Neural cell (in vitro differentiated cells): ENCODE results near the gene PCDHA6. TPM values are rescaled to one million over a fixed set of nuclear protein-coding genes. Genes with fewer than 3 reads are reported as not detected.

Experiments
- H2AFZ ChIP-seq: fragments of 200-600, 300-800 bp; sonication (generic), shearing (Covaris generic); 2 replicates; pipeline ENCODE4 v1.6.0; 2014; ENCODE audit warnings: low read depth, mild to moderate bottlenecking, antibody characterized with exemption, low read length, moderate library complexity
- H3F3A ChIP-seq: fragments of 200-600 bp; shearing (Covaris generic); 2 replicates; pipeline ENCODE4 v1.6.1; 2016; ENCODE audit warnings: mild to moderate bottlenecking, moderate library complexity, mixed read lengths, antibody characterized with exemption, low read length; ENCODE audit not compliant: insufficient read depth, poor library complexity, severe bottlenecking
- H3K27ac ChIP-seq: fragments of 200-600, 300-800 bp; sonication (generic), shearing (Covaris generic); 2 replicates; pipeline ENCODE4 v1.5.1; 2014; ENCODE audit warnings: mild to moderate bottlenecking, low read length, moderate library complexity
- H3K27me3 ChIP-seq: fragments of 300-800, 200-600 bp; sonication (generic), shearing (Covaris generic); 2 replicates; pipeline ENCODE4 v1.6.0; 2014; ENCODE audit warnings: mild to moderate bottlenecking, low read depth, low read length, moderate library complexity; ENCODE audit not compliant: insufficient read depth
- H3K36me3 ChIP-seq: fragments of 300-800, 200-600 bp; sonication (generic), shearing (Covaris generic); 2 replicates; pipeline ENCODE4 v1.5.1; 2014; ENCODE audit warnings: mild to moderate bottlenecking, antibody characterized with exemption, low read length, moderate library complexity; ENCODE audit not compliant: insufficient read depth
- H3K4me2 ChIP-seq: fragments of 300-800, 200-600 bp; sonication (generic), shearing (Covaris generic); 2 replicates; pipeline ENCODE4 v1.6.0; 2014; ENCODE audit warnings: mild to moderate bottlenecking, low read length
- H3K4me3 ChIP-seq: fragments of 300-800, 200-600 bp; sonication (generic), shearing (Covaris generic); 2 replicates; pipeline ENCODE4 v1.5.1; 2014; ENCODE audit warnings: mild to moderate bottlenecking, low read length, moderate library complexity
- H3K79me2 ChIP-seq: fragments of 200-600 bp; shearing (Covaris generic); replicated peaks from 2 replicates; pipeline ENCODE4 v1.6.0; 2014; ENCODE audit warnings: mild to moderate bottlenecking, low read length, moderate library complexity; ENCODE audit not compliant: insufficient read depth
- H3K9ac ChIP-seq: fragments of 300-800, 200-600 bp; sonication (generic), shearing (Covaris generic); 2 replicates; pipeline ENCODE4 v1.6.1; 2016; ENCODE audit warnings: mild to moderate bottlenecking, low read length, mixed read lengths
- H3K9me2 ChIP-seq: fragments of 200-600 bp; shearing (Covaris generic); 2 replicates; pipeline ENCODE4 v1.6.1; 2016; ENCODE audit warnings: mild to moderate bottlenecking, low read length, mixed read lengths; ENCODE audit not compliant: insufficient read depth
- H3K9me3 ChIP-seq: fragments of 200-600, 300-800 bp; sonication (generic), shearing (Covaris generic); 2 replicates; pipeline ENCODE4 v1.6.1; 2016; ENCODE audit warnings: mild to moderate bottlenecking, mixed run types, low read length, moderate library complexity, mixed read lengths
- H4K20me1 ChIP-seq: fragments of 200-600 bp; shearing (Covaris generic); 2 replicates; pipeline ENCODE4 v1.6.1; 2016; ENCODE audit warnings: mild to moderate bottlenecking, mixed run types; ENCODE audit not compliant: insufficient read depth
- CTCF ChIP-seq: fragments of 450-650 bp; IDR thresholded peaks from 2 replicates; pipeline ENCODE4 v1.5.1; 2014; ENCODE audit warnings: antibody characterized with exemption, mild to moderate bottlenecking, moderate library complexity; ENCODE audit not compliant: poor library complexity, severe bottlenecking
- EP300 ChIP-seq: fragments of 450-650 bp; conservative IDR thresholded peaks from 2 replicates; pipeline ENCODE4 v1.6.1; 2014; ENCODE audit warnings: antibody characterized with exemption, mild to moderate bottlenecking, moderate library complexity; ENCODE audit not compliant: poor library complexity, severe bottlenecking
- EZH2 ChIP-seq: fragments of 200-600, 300-800 bp; shearing (Covaris generic), sonication (generic); IDR thresholded peaks from 2 replicates; pipeline ENCODE4 v1.6.1; 2014; ENCODE audit warnings: antibody characterized with exemption, low read length, borderline replicate concordance, mild to moderate bottlenecking; ENCODE audit not compliant: insufficient read depth, poor library complexity, severe bottlenecking
- MXI1 ChIP-seq: fragments of 450-650 bp; conservative IDR thresholded peaks from 2 replicates; pipeline ENCODE4 v1.6.1; 2014; ENCODE audit warnings: antibody characterized with exemption, mild to moderate bottlenecking; ENCODE audit not compliant: poor library complexity, severe bottlenecking
- POLR2AphosphoS5 ChIP-seq: IDR thresholded peaks from 2 replicates; pipeline ENCODE4 v1.6.1; 2012
- RAD21 ChIP-seq: fragments of 450-650 bp; conservative IDR thresholded peaks from 2 replicates; pipeline ENCODE4 v1.6.1; 2014; ENCODE audit warnings: antibody characterized with exemption, mild to moderate bottlenecking, moderate library complexity
- REST ChIP-seq: IDR thresholded peaks from 2 replicates; pipeline ENCODE4 v1.6.1; 2012; ENCODE audit warnings: borderline replicate concordance
- SMC3 ChIP-seq: fragments of 450-650 bp; conservative IDR thresholded peaks from 2 replicates; pipeline ENCODE4 v1.6.1; 2014; ENCODE audit warnings: antibody characterized with exemption, mild to moderate bottlenecking, moderate library complexity; ENCODE audit not compliant: poor library complexity
- TAF1 ChIP-seq: IDR thresholded peaks from 2 replicates; pipeline ENCODE4 v1.6.1; 2012; ENCODE audit warnings: low read depth
- polyA plus RNA-seq: library from polyadenylated mRNA; depleted of rRNA; stranded (reverse); fragments of >200 nt; gene quantifications from 2 replicates; pipeline ENCODE4 v1.2.3, GENCODE V29; 2014

PCDHA6 gene
- polyA plus RNA-seq, 1 donor from 2014 or later = 3.6 TPM

- Histone ChIP-seq H3F3A (no peaks in the 10 kb centered on the region), H3K9me2 (no peaks in the 10 kb centered on the region), H3K79me2 (peaks cover 21% of the 10 kb centered on the region), H2AFZ (no peak overlapping the region), H3K9me3 (peaks cover 35% of the 10 kb centered on the region), H3K27ac (no peak overlapping the region), H3K36me3 (peaks cover 23% of the 10 kb centered on the region), H3K27me3 (no peaks in the 10 kb centered on the region), H3K9ac (no peak overlapping the region), H3K4me2 (no peak overlapping the region), H4K20me1 (no peaks in the 10 kb centered on the region), H3K4me3 (peak overlapping the region; percentile 4)
- TF ChIP-seq MXI1 = no peak
- TF ChIP-seq RAD21 = no peak
- TF ChIP-seq SMC3 = no peak
- no peak for TF ChIP-seq EP300
- TF ChIP-seq TAF1 = no peak
- TF ChIP-seq EZH2 = no peak
- TF ChIP-seq CTCF = no peak
- TF ChIP-seq POLR2AphosphoS5 = no peak
- no peak for TF ChIP-seq REST
Observed at GRCh38 chr5:140802781-140803271, 24.9 kb upstream of the PCDHA6 start.

GRCh38 chr5:140806834-140807775 lies 20.7 kb upstream of the PCDHA6 start, which contains the start of gene PCDHA4:
TSS of gene PCDHA4 (plus strand) at chr5:140807068.
- H3K79me2 ChIP-seq = peaks cover 51% of the 10 kb centered on the region
- peak within 1 kb of the TSS; percentile 98 for H3K9ac ChIP-seq
- H3K9me2 ChIP-seq = no peaks in the 10 kb centered on the region
- H3K4me3 ChIP-seq = peak within 1 kb of the TSS; percentile 72
- TF ChIP-seq TAF1 (peak; percentile 90), CTCF (peak; percentile 88), MXI1 (no peak), SMC3 (peak; percentile 84), EZH2 (no peak), POLR2AphosphoS5 (peak; percentile 82), REST (peak; percentile 72), RAD21 (peak; percentile 90), EP300 (no peak)
- H3K36me3 ChIP-seq = peaks cover 26% of the 10 kb centered on the region
- H3K9me3 ChIP-seq = peaks cover 28% of the 10 kb centered on the region
- peak within 1 kb of the TSS; percentile 99 for H3K27ac ChIP-seq
- H3K27me3 ChIP-seq = no peaks in the 10 kb centered on the region
- H3K4me2 ChIP-seq = peak within 1 kb of the TSS; percentile 74
- H2AFZ ChIP-seq = peak within 1 kb of the TSS; percentile 62
- H4K20me1 ChIP-seq = no peaks in the 10 kb centered on the region
- peaks cover 2% of the 10 kb centered on the region for H3F3A ChIP-seq
